ENCODE results near the gene KRT79. TPM values are rescaled to one million over a fixed set of nuclear protein-coding genes. Genes with fewer than 3 reads are reported as not detected.

Gene KRT79
- total and polyA plus RNA-seq, 2 of the 8 experiments (the other 6 are each of a cell fraction or from before 2014, with no cell fraction given): not detected

GRCh38 chr12:52811191-52812072 lies 22.7 kb downstream of the KRT79 start:
- Histone ChIP-seq H2BK20ac (ENCODE audit: low read length) (no peak overlapping the region), H2BK12ac (ENCODE audit: low read depth, low read length) (no peak overlapping the region), H3K9ac (replicated peaks in 1 of 4; ENCODE audit: extremely low read depth in 1 of 4, low read depth in 3 of 4, low read length in 3 of 4) (no peak overlapping the region), H2AK5ac (ENCODE audit: low read depth, low read length) (no peak overlapping the region), H3K56ac (replicated peaks; ENCODE audit: insufficient read length, low read depth, low read length) (no peak overlapping the region), H3K4ac (replicated peaks; ENCODE audit: insufficient read length, low read depth, low read length) (no peak overlapping the region), H3K27me3 (replicated peaks in 1 of 4; ENCODE audit: control insufficient read depth in 3 of 4, extremely low read depth in 1 of 4, insufficient read depth in 3 of 4, low read length in 3 of 4) (no peaks in the 10 kb centered on the region), H4K5ac (ENCODE audit: insufficient read length, low read depth, low read length) (no peak overlapping the region), H3K23me2 (ENCODE audit: low read depth, low read length) (no peaks in the 10 kb centered on the region), H2BK5ac (ENCODE audit: low read depth, low read length) (no peak overlapping the region), H3K9me3 (ENCODE audit: insufficient read depth in 2 of 2, low read depth in 1 of 2, low read length in 1 of 2) (no peaks in the 10 kb centered on the region), H4K20me1 (replicated peaks in 1 of 2; ENCODE audit: control insufficient read depth in 1 of 2, insufficient read depth in 2 of 2, low read length in 2 of 2) (no peaks in the 10 kb centered on the region), H3K36me3 (ENCODE audit: control insufficient read depth in 2 of 4, insufficient read depth in 4 of 4, low read length in 3 of 4) (no peaks in the 10 kb centered on the region), H3K4me1 (replicated peaks in 1 of 4; ENCODE audit: control insufficient read depth in 3 of 4, insufficient read depth in 4 of 4, low read length in 3 of 4) (no peaks in the 10 kb centered on the region), H3K4me3 (ENCODE audit: extremely low read depth in 1 of 4, insufficient read depth in 2 of 4, low read depth in 3 of 4, low read length in 4 of 4) (no peak overlapping the region), H3K27ac (ENCODE audit: low read depth, low read length) (no peak overlapping the region), H3K14ac (ENCODE audit: insufficient read length) (no peak overlapping the region), H3K79me1 (ENCODE audit: low read depth, low read length) (no peaks in the 10 kb centered on the region), H4K8ac (ENCODE audit: extremely low read depth, insufficient read depth, low read length) (no peak overlapping the region), H3K79me2 (ENCODE audit: control insufficient read depth in 1 of 2, insufficient read depth in 2 of 2, low read length in 2 of 2) (no peaks in the 10 kb centered on the region), H3K23ac (ENCODE audit: insufficient read length) (no peak overlapping the region), H3K18ac (ENCODE audit: extremely low read depth, low read length) (no peak overlapping the region), H2BK15ac (ENCODE audit: low read length) (no peak overlapping the region), H2AFZ (ENCODE audit: low read length) (no peak overlapping the region), H4K91ac (replicated peaks; ENCODE audit: insufficient read length, low read length) (no peak overlapping the region), H2BK120ac (replicated peaks; ENCODE audit: low read depth, low read length) (no peak overlapping the region), H3K4me2 (ENCODE audit: insufficient read depth in 1 of 2, low read depth in 2 of 2, low read length in 2 of 2) (no peak overlapping the region)
- DNase-seq (ENCODE audit: low read depth in 1 of 2, low spot score in 2 of 2) (no peak), FAIRE-seq (no peak)
- 79% methylated on average over 9 of the region's 9 CpGs; no CpG with 5 or more reads in 1 of the 2 experiments for WGBS, 2 experiments (ENCODE audit: extremely low coverage in 1 of 2, insufficient coverage in 1 of 2, insufficient read length in 1 of 2, insufficient replicate concordance in 2 of 2, low coverage in 1 of 2, low lambda C conversion rate in 2 of 2, missing lambda C conversion rate in 1 of 2)
- ChIA-PET POLR2A (ENCODE audit: partially characterized antibody) (no interaction called here), CTCF (ENCODE audit: partially characterized antibody) (interaction anchor here (0.7 to 1.6 kb wide), 4 partner anchors 12 to 228 kb away, joined by 3 to 4 read pairs (median 3); no protein-coding TSS in a partner anchor)
- TF ChIP-seq KDM1A (IDR thresholded peaks at IDR 0.05; ENCODE audit: borderline replicate concordance, low read length): 0 out of 2 replicates have a peak, but pooled peaks have one; percentile 23
- TF ChIP-seq ATF3 (IDR thresholded peaks at IDR 0.05; ENCODE audit: insufficient read depth, low read depth, low read length): no peak

Measured in H1 (cell line).